Measurements from ENCODE around the gene BNC2.

Gene BNC2

DNA sequence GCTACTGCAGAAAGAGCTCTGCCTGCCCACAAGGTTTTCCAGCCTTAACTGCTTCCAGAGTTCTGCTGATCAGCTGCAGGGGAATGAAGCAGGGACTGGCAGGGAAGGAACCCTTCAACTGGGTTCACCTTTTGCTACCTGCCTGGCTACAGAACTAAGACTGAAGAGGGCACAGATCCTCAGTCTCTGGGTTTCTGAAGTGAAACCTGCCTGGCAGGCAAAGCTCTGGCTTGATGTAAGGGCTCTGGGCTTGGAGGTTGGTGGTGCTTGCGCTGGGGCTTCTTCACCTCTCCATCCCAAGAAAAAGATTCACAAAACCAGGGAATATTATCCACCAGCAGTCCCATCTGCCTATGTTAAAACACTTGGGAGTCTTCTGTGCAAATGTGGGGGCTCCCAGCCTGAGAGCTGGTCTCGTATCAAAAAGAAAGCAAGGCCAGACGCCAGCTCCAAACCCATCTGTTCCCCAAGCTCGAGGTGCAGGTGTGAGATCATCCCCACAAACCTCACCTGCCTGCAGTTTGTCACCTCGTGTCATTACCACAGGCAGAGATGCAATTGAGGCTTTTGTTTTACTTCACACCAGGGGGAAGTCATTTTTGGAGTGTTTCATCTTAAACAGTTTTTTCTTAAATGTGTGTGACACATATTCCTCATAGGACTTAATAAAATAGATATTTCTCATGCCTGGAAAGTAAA lies 58.3 kb downstream of the BNC2 start:
- DNase-seq: no peak

DNA sequence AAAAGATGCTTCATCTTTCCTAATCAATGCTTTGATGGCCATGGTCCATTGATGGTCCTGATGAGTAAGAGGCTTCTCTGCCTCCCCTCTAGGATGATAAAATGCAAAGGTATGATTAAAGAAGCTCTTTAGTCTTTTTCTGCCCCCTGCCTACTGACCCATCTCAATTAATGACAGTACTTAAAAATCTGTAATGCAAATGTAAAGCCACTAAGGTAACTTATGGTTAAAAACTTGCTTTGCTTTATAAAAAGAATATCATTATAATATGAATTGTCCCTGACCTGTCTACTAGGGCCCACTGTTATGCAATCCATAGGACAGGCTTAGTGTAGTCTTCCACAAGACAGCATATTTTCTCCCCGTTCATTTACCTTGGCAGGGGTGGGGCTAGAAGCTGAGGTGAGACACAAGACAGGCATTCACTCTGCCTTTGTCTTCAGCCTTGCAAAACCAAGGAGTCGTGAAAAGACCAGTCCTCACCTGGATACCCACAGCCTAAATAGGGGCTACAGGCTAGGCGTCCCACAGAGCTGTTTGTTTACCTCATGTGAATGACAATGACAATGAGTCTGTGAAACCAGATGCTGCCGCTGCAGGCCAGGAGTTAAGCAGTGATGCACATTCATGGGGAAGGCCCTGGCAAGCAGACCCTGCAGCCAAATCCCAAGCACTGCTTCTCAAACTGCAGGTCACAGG lies 60.4 kb downstream of the BNC2 start:
- DNase-seq: no peak

DNA sequence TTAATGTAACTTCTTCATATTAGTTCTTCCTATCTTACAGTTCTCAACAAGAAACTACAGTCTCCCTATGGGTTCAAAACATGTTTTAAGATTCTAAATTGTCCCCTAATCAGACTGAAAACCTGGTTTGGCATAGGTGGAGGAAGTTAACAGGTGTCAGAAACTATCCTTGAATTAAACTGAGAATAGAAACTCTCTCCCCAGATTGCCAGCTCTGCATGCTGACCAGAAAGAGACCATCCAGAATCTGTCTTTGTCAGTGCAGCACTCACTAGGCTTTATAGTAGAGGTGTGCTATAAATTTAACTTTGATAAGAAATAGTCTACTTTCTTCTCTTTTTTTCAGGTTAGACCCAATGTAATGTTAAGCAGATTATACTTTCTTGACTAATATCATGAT lies 63.8 kb downstream of the BNC2 start:
- DNase-seq: no peak

DNA sequence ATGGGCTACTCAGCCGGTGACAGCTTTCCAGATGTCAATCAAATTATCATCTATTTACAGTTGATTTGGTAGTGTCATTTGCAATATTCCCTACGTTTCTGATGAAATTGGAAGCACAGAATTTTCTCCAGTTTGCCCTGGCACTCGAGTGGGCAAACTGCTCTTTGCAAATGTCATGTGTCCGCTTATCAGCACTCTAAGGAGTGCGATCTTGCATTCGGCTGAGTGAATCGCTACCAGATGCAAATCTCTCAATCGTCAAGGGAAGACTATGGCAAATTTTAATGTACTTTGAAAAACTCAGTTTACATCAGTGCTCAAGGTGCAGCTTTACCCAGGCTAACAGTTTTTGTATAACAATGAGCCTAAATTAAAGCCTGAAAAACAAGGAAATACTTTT lies 66.8 kb downstream of the BNC2 start:
- no peak for DNase-seq

DNA sequence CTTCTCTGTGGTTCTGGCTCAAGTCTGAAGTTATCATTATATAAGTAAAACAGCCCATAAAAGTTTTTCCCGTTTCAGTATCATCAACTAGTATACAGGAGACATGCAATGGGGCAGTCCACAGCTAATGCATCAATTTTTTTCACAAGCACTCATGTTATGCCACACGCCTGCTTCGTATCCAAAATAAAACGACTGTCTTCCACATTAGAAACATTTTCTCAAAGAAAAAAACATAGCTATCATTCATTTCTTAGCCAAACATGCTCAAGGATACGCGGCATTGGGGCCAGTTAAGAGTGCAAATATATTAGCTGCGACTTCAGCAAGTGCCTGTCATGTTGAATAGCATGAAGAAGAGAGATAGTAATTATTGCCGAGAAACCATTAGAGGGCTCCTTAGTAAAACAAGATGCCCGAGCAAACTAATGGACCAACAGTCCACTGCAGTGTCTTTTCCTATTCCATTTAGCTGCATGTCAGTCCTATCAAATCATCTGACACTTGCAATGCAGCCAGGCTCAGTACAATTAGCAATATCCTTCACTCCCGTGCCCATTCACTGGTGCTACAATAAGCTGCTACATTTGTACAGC lies 68.5 kb downstream of the BNC2 start:
- DNase-seq: no peak

DNA sequence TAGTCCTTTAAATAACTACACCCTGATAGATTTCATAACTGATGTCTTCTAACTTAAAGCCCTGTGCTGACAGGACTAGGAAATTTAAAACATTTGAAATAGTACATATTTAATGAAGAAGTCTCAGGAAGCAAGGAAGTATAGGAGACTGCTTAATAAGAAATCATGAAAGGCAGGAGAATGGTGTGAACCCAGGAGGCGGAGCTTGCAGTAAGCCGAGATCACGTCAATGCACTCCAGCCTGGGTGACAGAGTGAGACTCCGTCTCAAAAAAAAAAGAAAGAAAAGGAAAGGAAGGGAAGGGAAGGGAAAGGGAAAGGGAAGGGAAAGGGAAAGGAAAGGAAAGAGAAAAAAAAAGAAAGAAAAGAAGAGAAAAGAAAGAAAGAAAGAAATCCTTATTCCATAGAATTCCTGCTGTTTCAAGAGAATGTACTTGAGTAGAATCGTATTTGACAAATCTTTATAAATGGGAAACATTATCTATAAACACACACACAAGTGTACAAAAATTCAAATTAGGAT lies 74.1 kb downstream of the BNC2 start:
- no peak for DNase-seq

DNA sequence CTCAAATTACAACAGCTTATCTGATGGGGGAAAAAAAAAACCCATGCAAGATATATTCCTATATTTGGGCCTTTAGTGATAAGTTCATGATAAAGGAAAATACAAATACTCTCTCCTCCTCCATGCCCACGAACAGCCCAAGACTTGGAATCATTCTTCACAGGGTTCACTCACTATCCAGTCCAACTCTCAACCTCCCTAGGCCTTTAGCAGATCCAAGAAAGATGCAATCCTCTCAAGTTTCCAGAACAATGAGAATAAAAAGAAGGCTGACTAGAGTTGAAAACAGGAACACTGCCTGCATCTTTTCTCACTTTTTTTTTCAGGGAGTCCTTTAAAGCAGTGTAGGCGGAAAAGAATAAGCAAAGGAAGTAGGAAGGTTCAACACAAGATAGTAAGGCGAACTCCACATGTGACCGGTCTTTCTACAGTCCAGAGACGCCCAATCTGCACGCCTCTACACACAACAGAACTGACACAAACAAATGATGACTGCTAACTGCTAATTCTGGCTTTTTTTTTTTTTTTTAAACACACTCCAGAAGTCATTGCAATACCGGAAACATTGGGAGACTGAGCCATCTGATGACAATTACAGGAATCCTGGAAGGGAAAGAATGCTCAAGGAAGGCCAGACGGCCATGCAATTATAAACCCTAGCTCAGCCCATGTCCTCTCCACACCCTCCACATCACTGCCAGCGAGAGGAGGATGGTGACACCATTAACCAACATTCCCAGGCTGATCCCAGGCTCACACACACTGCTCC lies 75.4 kb downstream of the BNC2 start:
- no peak for DNase-seq

DNA sequence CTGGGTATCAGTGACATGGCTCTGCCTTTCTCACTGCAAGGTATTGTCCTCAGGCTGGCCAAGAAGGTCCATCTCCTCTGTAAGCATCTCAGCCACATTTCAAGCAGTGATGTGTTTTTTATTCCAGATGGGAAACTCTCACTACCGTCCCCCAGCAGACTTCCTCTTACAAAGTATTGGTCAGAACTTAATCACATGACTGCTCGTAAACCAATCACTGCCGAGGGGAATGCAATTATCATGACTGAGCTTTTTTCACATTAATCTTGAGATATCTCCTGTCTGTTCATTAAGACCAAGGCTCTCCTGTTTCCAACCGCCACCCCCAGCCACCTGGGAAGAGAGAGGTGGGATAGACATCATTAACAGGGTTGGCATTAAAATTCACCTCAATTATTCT lies 76.4 kb downstream of the BNC2 start:
- no peak for DNase-seq

DNA sequence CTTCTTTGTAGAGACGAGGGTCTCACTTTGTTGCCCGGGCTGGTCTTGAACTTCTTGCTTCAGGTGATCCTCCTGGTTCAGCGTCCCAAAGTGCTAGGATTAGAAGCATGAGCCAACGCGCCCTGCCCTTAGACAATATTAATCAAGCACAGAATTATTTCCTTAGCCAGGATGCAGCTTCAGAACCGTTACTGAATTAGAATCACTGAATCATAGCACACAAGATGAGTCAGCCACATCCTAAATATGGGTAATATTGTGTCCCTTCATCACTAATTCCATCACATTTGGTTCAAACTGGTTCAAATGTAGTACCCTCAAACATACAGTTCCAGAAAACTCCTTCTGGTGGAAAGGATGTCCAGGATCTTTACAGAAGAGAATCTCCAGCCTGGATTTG lies 82.7 kb downstream of the BNC2 start:
- DNase-seq: no peak

DNA sequence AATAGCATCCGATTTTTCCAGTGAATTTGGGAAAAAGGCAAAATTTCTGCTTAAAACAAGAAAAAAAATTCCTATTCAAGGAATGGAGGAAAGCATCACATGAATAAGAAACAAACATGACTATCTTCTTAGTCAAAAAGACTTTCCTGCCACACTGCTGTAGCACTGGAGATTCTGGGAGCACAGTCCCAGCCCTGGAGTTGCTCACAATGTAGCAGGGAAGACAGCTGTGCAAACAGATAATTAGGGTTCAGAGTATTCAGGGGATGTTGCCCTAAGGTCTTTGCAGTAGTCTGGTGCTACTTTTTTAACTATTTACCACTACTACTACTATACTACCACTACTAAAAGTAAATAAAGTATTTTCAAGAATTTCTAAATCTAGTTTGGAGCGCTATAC lies 86.5 kb downstream of the BNC2 start:
- DNase-seq: no peak

DNA sequence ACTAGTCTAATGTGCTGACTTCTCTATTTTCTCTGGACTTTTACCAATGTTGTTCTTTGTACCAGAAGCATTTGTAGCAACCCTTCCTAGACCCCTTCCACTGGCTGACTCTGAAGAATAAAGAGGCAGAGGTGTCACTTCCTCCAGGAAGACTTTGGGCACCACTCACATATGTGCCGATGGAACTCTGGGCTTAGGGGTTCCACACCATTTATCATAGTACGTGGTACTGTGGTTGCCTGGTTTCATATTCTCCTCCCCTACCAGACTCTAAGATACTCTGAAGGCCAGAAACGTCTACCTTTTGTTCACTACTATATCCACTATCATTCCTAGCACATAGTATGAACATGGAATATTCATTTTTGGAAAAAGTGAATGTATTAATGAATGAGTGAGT lies 88.0 kb downstream of the BNC2 start:
- no peak for DNase-seq

DNA sequence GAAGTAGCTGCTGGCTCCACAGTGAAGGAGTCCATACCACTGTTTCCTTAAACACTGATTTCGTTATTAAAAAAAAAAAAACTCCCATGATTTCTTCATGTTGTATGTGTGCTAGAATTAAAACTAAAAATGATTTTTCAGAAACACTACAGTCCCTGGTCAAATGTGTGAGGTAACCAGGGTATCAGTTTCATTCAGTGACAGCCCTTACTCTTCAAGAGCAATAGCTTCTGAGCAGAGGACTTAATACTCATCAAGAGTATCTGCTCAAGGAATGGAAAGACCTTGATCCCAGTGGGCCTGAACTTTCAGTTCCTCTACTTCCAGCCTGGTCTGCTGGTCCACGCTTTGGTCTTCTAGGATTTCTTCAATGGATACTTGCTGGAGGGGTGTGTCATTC lies 95.1 kb downstream of the BNC2 start:
- no peak for DNase-seq

DNA sequence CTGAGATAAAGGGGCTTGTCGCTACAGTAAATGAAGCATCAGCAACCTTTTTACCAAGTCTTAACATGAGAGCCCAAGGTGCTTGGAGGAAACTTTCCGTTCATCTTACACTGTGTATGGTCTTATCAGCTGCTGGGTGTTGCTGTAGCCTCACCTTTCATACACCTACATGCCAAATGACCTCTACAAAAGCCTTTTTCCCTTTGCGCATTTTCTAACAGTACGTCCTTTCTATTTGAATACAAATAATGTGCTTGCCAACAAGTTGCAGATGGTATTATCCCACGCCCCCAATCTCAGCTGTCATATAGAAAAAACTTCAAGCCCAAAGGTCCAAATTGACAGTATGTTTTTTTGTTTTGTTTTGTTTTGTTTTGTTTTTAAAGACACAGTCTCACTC lies 96.9 kb downstream of the BNC2 start:
- no peak for DNase-seq

DNA sequence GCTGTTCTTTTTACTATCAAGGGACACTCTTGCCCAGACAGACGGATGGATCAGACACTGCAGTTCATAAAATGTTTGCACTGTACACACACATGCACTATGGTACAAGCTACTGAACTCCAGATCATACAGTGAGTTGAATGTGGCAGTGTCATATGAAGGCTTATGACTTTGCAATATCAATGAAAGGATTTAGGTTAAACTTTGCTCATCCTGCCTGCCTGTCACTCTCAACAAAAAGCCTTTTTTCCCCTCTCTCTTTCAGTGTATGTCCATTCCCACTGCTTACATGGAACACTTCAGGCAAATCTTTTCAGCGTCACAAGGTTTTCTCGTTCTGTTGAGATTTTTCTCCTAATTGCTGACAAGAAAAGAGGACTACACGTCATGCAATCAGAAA lies 97.4 kb downstream of the BNC2 start:
- no peak for DNase-seq

DNA sequence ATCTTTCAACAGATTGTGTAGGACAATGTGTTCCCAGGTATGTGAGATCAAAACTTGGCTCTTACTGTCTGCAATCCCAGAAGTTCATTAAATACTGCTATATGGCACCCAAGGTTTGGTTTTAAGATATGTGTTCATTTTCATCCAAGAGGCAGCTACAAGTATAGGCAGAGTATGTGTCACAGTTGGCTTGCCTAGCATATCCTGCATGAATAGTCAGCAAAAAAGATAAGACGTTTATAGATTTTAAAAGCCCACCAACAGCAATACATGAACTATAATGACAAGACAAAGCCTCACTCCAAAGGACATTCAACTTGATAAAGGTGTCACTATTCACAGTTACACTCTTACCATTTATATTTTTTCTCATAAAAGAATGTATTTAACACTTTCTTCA lies 99.1 kb downstream of the BNC2 start:
- no peak for DNase-seq

DNA sequence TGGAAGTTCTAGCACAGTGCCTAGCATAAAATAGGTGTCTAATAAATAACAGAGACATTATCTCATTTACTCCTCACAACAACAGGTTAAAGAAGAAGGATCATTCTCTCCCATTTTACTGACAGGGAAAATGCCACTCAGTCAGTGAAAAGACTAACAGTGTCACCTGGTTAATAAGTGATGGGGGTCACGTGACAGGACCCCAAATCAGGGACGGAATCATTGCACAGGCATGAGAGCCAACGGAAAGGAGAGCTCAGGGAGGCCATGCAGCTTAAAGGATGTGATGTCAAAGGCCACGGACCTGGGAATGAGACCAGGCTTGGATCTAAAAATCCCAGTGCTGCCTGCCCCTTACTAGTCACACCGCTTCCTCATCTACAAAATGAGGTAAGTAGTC lies 101.2 kb downstream of the BNC2 start:
- DNase-seq: no peak

DNA sequence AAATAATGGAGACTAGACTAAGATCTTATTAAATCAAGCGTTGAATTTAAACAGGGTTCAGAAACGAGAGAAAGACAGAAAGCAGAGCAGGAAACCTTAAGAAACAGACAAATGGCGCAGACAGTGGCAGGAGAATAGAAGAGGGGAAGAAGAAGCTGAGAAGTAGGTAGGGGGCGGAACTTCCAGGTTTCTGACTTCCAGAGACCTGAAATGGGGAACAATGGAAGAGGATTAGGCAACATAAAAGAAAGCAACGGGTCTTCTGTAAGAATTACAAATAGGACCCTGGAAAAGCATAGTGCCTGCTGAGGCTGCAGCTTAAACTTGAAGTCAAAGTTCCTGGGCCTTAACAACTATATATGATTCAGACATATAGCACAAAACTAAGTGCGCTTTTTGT lies 101.7 kb downstream of the BNC2 start:
- no peak for DNase-seq

DNA sequence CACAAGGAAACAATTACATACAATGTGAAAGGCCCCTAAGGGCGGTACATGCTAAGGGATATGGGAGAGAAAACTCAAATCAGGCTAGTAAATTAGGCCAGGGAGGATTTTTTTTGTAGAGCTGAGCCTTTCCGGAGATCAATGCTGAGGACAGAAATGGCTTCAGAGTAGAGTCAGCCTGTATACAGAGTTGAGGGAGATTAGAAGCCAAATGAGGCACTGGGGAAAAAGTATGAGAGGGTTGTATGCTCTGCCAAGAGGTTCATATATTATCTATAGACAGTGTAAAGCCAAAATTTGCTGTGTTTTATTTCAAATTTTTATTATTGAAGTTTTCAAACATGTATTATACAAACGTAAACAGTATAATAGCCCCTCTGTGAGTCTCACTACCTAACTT lies 103.1 kb downstream of the BNC2 start:
- no peak for DNase-seq

DNA sequence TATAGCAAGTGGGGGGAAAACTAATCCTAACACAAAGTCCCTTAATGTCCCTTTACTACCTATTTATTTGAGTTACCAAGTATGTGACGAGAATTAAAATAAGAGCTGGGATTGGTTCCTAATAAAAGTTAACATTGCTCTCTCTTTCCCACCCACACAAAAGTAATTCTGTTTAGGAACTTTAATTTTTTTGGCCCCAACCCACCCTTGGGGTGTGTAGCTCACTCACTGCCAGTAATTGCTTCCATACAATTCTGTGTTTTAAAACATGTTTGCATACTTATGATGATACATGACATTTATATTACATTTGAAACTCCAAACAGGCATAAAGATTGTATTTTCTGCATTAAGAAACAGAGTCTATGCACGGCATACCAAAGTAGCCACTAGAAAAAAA lies 106.5 kb downstream of the BNC2 start:
- no peak for DNase-seq

DNA sequence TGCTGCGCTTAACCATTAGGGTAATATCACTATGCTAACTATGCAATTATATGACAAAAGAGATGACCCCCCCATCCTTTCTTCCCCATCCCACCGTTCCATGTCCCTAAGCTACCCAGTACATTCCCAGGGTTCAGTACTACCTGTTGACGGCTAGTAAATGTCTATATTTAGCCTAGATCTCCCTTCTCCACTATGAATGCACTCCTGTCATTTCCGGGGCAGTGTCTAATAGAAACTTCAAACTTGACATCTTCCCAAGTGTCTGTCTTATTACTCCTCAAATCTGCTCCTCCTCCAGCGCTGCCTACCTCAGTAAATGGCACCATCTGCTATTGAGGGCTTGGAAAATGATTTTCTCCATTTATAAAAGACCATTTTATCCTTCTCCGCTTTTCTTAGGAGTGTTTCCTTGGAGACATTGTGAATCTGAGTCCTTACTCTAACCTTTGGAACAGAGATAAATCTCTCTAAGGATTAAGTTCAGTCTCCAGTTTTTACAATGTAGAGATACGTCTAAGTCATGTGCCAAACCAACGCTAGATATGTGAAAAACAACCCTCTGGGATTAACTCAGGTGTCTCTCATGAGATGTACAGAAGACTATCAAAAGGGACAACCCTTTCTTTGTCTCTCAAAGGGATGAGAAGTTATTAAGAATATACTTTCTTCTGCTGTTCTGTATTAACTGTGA lies 114.9 kb downstream of the BNC2 start:
- no peak for DNase-seq

DNA sequence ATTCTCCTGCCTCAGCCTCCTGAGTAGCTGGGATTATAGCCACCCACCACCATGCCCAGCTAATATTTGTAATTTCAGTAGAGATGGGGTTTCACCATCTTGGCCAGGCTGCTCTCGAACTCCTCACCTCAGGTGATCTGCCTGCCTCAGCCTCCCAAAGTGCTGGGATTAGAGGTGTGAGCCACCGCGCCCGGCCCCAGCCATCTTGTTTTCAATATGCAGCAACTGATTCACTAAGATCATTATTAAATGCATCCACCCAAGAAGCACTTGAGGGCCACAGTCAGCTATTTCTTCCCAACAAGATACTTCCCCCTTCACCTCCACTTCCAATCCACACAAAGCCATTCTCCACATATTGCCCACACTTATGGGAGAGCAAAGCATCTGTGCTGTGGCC lies 115.8 kb downstream of the BNC2 start:
- no peak for DNase-seq

DNA sequence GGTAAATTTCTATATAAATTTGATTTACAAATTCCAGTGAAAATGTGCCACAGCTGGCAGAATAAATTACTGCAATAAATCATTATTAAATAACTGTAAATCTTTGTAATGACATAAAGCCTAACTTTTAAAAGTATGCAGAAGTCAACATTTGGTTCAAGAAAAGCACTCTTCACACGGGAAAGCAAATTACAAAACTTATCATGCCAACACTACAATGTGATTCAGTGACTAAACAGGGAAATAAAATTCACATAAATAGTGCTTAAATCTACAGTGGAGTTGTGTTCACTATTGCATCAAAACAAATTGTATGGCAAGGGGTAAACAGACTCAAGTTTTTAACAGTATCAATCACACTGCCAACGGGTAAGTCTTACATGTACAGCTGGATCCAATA lies 117.2 kb downstream of the BNC2 start:
- DNase-seq: no peak

DNA sequence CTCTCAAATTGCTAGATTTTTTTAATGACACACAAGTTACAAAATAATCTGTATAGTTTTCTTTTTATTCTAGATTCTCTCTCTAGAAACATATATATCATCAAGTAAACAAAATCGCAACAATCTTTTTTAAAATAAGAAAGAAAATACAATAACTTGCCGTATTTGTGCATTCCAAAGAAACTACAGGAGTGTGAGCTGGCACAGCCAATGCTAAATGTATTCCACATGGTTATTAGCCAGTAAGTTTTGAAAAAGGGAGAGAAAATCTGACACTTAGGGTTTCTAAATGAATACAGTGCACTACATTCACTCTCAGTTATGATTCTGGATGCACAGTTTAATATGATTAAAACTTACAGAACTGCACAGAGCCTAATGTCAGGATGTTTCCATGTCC lies 117.9 kb downstream of the BNC2 start:
- no peak for DNase-seq

All from CD4-positive, alpha-beta T cell treated with Interferon gamma for 1 hour (primary cell).